Measurements from ENCODE around the gene NKX1-1. TPM values are rescaled to one million over a fixed set of nuclear protein-coding genes. Genes with fewer than 3 reads are reported as not detected.

The NKX1-1 gene
- total and polyA plus RNA-seq, 5 donors from 2014 or later = not detected

DNA sequence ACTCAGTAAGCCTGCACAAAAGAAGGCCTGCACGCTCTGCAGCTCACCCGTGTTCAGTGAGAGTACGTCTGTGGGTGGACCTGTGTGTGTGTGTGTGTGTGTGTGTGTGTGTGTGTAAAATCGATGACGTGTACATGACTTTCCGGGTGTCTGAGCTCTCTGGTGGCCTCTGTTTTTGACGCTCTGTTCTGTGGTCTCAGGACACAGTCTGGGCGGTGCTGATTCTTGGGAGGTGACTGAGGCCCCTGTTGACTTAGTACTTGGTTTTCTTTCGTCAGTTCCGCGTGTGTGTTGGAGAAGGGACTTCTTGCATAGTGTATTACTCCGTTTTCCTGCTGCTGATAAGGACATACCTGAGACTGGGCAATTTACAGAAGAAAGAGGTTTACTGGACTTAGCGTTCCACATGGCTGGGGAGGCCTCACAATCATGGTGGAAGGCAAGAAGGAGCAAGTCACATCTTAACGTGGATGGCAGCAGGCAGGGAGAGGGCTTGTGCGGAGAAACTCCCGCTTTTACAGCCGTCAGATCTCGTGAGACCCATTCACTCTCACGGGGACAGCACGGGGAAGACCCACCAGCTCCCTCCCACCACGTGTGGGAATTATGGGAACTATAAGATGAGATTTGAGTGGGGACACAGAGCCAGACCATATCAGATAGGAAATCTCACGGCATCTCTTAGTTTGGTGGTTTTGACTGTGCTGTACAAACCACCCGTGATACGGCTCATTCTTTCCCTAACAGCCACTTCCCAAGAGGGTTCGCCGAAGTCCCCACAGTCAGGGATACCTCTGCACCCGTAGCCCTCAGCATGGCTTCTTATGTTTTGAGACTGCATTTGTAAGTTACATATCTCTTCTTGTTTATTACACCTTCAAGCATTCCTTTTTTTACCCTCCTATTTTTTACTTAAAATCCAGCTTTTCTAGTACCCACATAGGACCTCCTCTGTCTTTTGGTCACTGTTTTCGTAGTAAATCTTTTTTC is 34.8 kb downstream of the NKX1-1 start:
- Histone ChIP-seq H3K27me3 (ENCODE audit: control insufficient read depth, insufficient read depth, low read length) (no peaks in the 10 kb centered on the region), H3K27ac (ENCODE audit: insufficient read depth, low read length, poor library complexity, severe bottlenecking) (no peak overlapping the region), H3K4me3 (ENCODE audit: low read depth, low read length) (no peak overlapping the region), H3K36me3 (ENCODE audit: control insufficient read depth, insufficient read depth, low read length) (peaks cover 14% of the 10 kb centered on the region), H3K9me3 (ENCODE audit: control insufficient read depth in 2 of 2, low read length in 2 of 2) (no peaks in the 10 kb centered on the region), H3K4me1 (ENCODE audit: control insufficient read depth, insufficient read depth, low read length, poor library complexity, severe bottlenecking) (no peaks in the 10 kb centered on the region)
- H3K36me3 Mint-ChIP-seq = peaks cover 37% of the 10 kb centered on the region
- H3K27me3 Mint-ChIP-seq = no peaks in the 10 kb centered on the region
- ATAC-seq (ENCODE audit: low read depth in 2 of 2) (no peak), DNase-seq (no peak)
- H3K27ac Mint-ChIP-seq = peak overlapping the region in 1 of 3 donors; percentile 88
- peaks cover 0 to 3% (median 0%) of the 10 kb centered on the region in 7 donors for H3K9me3 Mint-ChIP-seq
- no peaks in the 10 kb centered on the region for H3K4me1 Mint-ChIP-seq
- H3K4me3 Mint-ChIP-seq = no peak overlapping the region

DNA sequence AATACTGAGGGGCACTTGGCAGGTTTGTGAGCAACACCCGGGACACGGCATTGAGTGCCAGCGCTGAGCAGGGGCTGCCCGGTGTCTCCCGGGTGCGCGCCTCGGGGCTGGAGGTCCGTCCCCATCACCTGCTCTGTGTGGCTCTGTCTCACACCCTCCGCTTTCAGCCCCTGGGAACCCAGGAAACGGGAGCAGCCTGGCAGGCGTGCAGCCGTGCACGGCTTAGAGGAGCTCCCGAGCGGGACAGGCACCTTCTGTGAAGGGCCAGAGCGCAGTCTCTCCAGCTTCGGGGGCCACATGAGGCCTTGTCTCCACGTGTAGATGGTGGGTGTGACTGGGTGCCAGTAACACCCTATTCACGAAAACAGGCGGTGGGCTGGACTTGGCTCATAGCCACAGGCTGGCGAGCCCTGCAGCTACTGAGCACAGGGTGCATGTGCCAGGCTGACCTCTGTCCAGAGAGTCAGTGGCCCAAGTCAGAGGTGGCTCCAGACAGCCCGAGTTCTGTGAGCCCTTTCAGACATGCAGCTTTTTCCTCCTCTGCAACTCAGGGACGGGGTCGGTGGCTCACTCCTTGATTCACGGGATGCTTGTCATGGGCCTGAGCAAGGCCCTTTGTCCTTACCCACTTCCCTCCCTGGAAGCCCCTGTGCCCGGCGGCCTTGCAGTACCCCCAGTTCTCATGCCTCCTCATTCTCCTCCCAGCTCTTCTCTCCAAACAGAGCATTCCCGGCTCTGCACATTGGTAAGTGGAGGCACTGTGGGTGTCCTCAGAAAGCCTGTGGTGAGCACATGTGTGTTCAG is 35.7 kb downstream of the NKX1-1 start:
- H3K4me3 ChIP-seq (ENCODE audit: low read depth, low read length) = no peak overlapping the region
- H3K27me3 ChIP-seq (ENCODE audit: control insufficient read depth, insufficient read depth, low read length) = no peaks in the 10 kb centered on the region
- peaks cover 14% of the 10 kb centered on the region for H3K36me3 ChIP-seq (ENCODE audit: control insufficient read depth, insufficient read depth, low read length)
- H3K36me3 Mint-ChIP-seq = peaks cover 37% of the 10 kb centered on the region
- ATAC-seq (ENCODE audit: low read depth in 2 of 2) (no peak), DNase-seq (no peak)
- no peak overlapping the region for H3K27ac ChIP-seq (ENCODE audit: insufficient read depth, low read length, poor library complexity, severe bottlenecking)
- H3K9me3 ChIP-seq (ENCODE audit: control insufficient read depth in 2 of 2, low read length in 2 of 2) = no peaks in the 10 kb centered on the region
- H3K4me1 ChIP-seq (ENCODE audit: control insufficient read depth, insufficient read depth, low read length, poor library complexity, severe bottlenecking) = no peaks in the 10 kb centered on the region
- H3K27ac Mint-ChIP-seq = no peak overlapping the region
- H3K27me3 Mint-ChIP-seq = no peaks in the 10 kb centered on the region
- H3K4me3 Mint-ChIP-seq = no peak overlapping the region
- peaks cover 0 to 3% (median 0%) of the 10 kb centered on the region in 7 donors for H3K9me3 Mint-ChIP-seq
- no peaks in the 10 kb centered on the region for H3K4me1 Mint-ChIP-seq

DNA sequence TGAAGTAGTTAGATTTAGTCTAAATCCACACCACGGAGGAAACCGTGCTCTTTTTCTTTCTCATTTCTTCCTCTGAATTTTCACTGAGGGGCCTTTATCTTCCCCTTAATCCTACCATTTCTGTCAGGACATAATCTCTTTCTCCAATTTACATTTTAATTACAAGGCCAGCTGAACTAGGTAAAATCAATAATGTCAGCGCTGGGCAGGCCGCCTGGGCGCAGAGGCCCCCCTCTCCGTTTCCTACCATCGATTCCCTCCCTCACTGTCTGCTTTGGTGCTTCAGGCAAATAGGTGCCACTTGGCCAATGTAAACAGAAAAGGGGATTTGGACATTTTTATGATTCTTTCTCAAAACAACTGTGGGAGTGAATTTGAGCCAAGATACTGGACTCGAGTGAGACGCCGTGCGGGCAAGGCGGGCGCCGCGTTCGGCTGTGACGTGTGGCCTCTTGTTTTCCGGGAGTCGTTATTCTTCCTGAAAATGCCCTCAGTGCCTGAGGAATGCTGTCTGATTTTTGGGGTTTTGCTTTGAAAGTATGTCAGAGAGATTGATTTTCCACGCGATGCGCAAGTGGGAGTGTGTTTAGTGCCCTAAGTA is 36.7 kb downstream of the NKX1-1 start:
- Histone ChIP-seq H3K27me3 (ENCODE audit: control insufficient read depth, insufficient read depth, low read length) (no peaks in the 10 kb centered on the region), H3K27ac (ENCODE audit: insufficient read depth, low read length, poor library complexity, severe bottlenecking) (no peak overlapping the region), H3K4me1 (ENCODE audit: control insufficient read depth, insufficient read depth, low read length, poor library complexity, severe bottlenecking) (no peaks in the 10 kb centered on the region), H3K9me3 (ENCODE audit: control insufficient read depth in 2 of 2, low read length in 2 of 2) (no peaks in the 10 kb centered on the region), H3K4me3 (ENCODE audit: low read depth, low read length) (no peak overlapping the region), H3K36me3 (ENCODE audit: control insufficient read depth, insufficient read depth, low read length) (peaks cover 14% of the 10 kb centered on the region)
- Mint-ChIP-seq H3K27me3 (no peaks in the 10 kb centered on the region), H3K4me1 (no peaks in the 10 kb centered on the region), H3K36me3 (peaks cover 37% of the 10 kb centered on the region), H3K4me3 (peak overlapping the region in 1 of 4 donors; percentile 6), H3K27ac (no peak overlapping the region), H3K9me3 (peaks cover 0 to 3% (median 0%) of the 10 kb centered on the region in 7 donors)
- ATAC-seq (ENCODE audit: low read depth in 2 of 2) (no peak), DNase-seq (no peak)

DNA sequence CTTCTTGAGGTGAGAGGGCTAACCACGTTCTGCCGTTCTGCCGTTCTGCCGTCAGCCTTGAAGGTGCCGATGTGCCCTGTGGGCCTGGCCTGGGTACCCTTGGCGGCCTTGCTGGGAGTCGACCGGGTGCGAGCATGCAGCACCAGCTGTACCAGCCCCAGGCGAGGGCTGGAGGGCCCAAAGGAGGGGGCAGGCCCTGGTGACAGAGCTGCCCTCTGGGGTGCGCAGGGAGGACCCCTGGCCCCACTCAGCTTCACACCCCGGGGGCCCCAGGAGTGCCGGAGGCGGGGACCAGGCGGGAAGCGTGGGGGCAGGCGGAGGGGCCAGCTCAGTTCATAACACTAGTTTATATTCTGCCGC is 37.2 kb downstream of the NKX1-1 start:
- Histone ChIP-seq H3K4me1 (ENCODE audit: control insufficient read depth, insufficient read depth, low read length, poor library complexity, severe bottlenecking) (no peaks in the 10 kb centered on the region), H3K27me3 (ENCODE audit: control insufficient read depth, insufficient read depth, low read length) (no peaks in the 10 kb centered on the region), H3K9me3 (ENCODE audit: control insufficient read depth in 2 of 2, low read length in 2 of 2) (no peaks in the 10 kb centered on the region), H3K4me3 (ENCODE audit: low read depth, low read length) (no peak overlapping the region), H3K27ac (ENCODE audit: insufficient read depth, low read length, poor library complexity, severe bottlenecking) (no peak overlapping the region), H3K36me3 (ENCODE audit: control insufficient read depth, insufficient read depth, low read length) (peaks cover 14% of the 10 kb centered on the region)
- Mint-ChIP-seq H3K36me3 (peaks cover 37% of the 10 kb centered on the region), H3K9me3 (peaks cover 0 to 3% (median 0%) of the 10 kb centered on the region in 7 donors), H3K27me3 (no peaks in the 10 kb centered on the region), H3K4me3 (no peak overlapping the region), H3K4me1 (no peaks in the 10 kb centered on the region), H3K27ac (no peak overlapping the region)
- ATAC-seq (ENCODE audit: low read depth in 2 of 2) (no peak), DNase-seq (no peak)

DNA sequence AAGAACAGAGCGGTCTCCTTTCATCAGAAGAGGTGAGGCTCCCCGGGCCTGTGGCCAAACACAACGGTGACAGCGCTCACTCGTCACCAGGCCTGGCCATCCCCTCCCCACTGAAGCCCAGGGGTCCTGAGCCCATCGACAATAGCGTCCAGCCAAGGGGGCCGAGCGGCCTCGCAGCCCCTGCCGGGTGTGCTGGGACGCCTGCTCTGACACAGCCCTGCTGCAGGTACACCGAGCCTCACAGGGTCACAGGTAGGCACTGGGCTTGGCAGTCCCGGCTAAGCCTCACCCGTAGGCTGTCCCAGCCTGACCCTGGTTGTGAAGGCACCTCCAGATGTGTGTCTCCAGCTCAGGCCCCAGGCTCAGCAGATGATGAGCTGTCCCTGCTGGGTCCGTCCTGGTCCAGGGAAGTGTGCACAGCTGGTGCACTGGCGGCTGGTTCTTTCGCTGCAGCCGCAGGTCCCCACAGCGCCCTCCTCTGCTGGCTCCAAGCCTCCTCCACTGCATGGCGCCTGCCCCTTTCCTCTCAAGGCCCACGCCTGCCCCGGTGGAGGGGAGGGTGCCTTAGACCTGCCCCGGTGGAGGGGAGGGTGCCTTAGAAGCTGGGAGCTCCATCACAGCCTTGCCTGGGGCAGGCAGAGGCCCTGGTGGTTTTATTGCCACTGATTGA is 37.7 kb downstream of the NKX1-1 start:
- Histone ChIP-seq H3K4me3 (ENCODE audit: low read depth, low read length) (no peak overlapping the region), H3K9me3 (ENCODE audit: control insufficient read depth in 2 of 2, low read length in 2 of 2) (no peaks in the 10 kb centered on the region), H3K36me3 (ENCODE audit: control insufficient read depth, insufficient read depth, low read length) (peaks cover 14% of the 10 kb centered on the region), H3K27ac (ENCODE audit: insufficient read depth, low read length, poor library complexity, severe bottlenecking) (no peak overlapping the region), H3K27me3 (ENCODE audit: control insufficient read depth, insufficient read depth, low read length) (no peaks in the 10 kb centered on the region), H3K4me1 (ENCODE audit: control insufficient read depth, insufficient read depth, low read length, poor library complexity, severe bottlenecking) (no peaks in the 10 kb centered on the region)
- peaks cover 0 to 3% (median 0%) of the 10 kb centered on the region in 7 donors for H3K9me3 Mint-ChIP-seq
- DNase-seq (no peak), ATAC-seq (ENCODE audit: low read depth in 2 of 2) (no peak)
- peaks cover 33% of the 10 kb centered on the region for H3K36me3 Mint-ChIP-seq
- H3K27ac Mint-ChIP-seq = no peak overlapping the region
- H3K4me3 Mint-ChIP-seq = no peak overlapping the region
- no peaks in the 10 kb centered on the region for H3K27me3 Mint-ChIP-seq
- no peaks in the 10 kb centered on the region for H3K4me1 Mint-ChIP-seq

DNA sequence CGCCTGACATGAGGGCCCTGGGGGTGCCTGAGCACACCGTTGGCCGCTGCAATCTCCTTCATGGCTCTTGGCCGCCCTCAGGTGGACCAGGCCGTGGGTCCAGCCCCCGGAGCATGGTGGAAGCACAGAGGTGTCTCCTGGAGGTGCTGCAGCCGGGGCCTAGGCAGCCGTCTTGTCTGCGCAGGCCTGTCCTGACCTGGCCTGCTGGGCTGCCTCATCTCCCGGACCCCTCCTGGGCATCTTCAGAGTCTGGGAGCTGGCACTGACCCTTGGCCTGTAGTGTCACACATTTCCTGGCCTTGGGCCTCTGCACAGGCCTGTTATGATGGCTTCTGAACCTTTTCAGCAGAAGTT is 38.3 kb downstream of the NKX1-1 start:
- Histone ChIP-seq H3K9me3 (ENCODE audit: control insufficient read depth in 2 of 2, low read length in 2 of 2) (no peaks in the 10 kb centered on the region), H3K36me3 (ENCODE audit: control insufficient read depth, insufficient read depth, low read length) (peaks cover 14% of the 10 kb centered on the region), H3K4me1 (ENCODE audit: control insufficient read depth, insufficient read depth, low read length, poor library complexity, severe bottlenecking) (no peaks in the 10 kb centered on the region), H3K4me3 (ENCODE audit: low read depth, low read length) (no peak overlapping the region), H3K27ac (ENCODE audit: insufficient read depth, low read length, poor library complexity, severe bottlenecking) (no peak overlapping the region), H3K27me3 (ENCODE audit: control insufficient read depth, insufficient read depth, low read length) (no peaks in the 10 kb centered on the region)
- H3K36me3 Mint-ChIP-seq = peaks cover 27% of the 10 kb centered on the region
- no peak overlapping the region for H3K27ac Mint-ChIP-seq
- no peak for DNase-seq
- H3K4me3 Mint-ChIP-seq = no peak overlapping the region
- no peak for ATAC-seq (ENCODE audit: low read depth in 2 of 2)
- H3K4me1 Mint-ChIP-seq = no peaks in the 10 kb centered on the region
- H3K27me3 Mint-ChIP-seq = no peaks in the 10 kb centered on the region
- H3K9me3 Mint-ChIP-seq = peaks cover 0 to 3% (median 0%) of the 10 kb centered on the region in 7 donors

DNA sequence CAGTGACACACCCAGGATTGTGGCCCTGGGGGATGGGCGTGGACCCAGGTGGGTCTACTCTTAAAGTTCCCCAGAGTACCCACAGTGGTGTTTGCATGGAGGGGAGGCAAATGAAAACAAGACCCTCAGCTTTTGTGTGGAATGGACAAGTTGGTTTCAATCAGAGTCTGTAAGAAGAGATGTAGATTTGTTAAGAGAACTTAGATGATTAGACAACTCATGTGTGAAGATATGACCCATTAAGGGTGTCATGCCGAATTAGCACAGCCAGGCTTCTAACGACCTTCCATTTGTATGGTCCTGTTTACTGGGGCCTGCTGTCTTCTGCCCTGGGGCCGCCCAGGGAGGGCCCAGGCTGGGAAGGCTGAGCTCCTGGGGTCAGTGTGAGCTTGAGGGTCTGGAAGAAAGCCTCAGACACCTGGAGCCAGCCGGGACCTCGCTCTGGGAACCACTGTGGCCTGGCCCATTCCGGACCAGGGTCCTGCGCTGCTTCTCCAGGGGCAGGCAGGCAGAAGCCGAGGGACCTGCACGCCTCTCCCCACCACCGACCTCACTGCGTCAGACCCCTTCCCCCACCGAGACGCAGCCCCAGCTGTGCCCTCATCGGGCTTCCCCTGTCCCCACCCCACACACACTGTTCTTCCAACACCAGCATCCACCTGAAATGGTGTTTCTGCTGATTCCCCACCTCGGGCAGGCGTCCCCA is 38.9 kb downstream of the NKX1-1 start:
- Mint-ChIP-seq H3K9me3 (peaks cover 0 to 3% (median 0%) of the 10 kb centered on the region in 7 donors), H3K27ac (no peak overlapping the region), H3K36me3 (peaks cover 22% of the 10 kb centered on the region), H3K4me1 (no peaks in the 10 kb centered on the region), H3K27me3 (no peaks in the 10 kb centered on the region), H3K4me3 (no peak overlapping the region)
- DNase-seq (no peak), ATAC-seq (ENCODE audit: low read depth in 2 of 2) (no peak)
- Histone ChIP-seq H3K4me1 (ENCODE audit: control insufficient read depth, insufficient read depth, low read length, poor library complexity, severe bottlenecking) (no peaks in the 10 kb centered on the region), H3K27me3 (ENCODE audit: control insufficient read depth, insufficient read depth, low read length) (no peaks in the 10 kb centered on the region), H3K36me3 (ENCODE audit: control insufficient read depth, insufficient read depth, low read length) (peaks cover 14% of the 10 kb centered on the region), H3K4me3 (ENCODE audit: low read depth, low read length) (no peak overlapping the region), H3K27ac (ENCODE audit: insufficient read depth, low read length, poor library complexity, severe bottlenecking) (no peak overlapping the region), H3K9me3 (ENCODE audit: control insufficient read depth in 2 of 2, low read length in 2 of 2) (no peaks in the 10 kb centered on the region)

Measured in CD4-positive, CD25-positive, alpha-beta regulatory T cell (primary cell).